Measurements from ENCODE around the gene C4orf46. TPM values are rescaled to one million over a fixed set of nuclear protein-coding genes. Genes with fewer than 3 reads are reported as not detected.

C4orf46 gene
- total RNA-seq, 1 experiment from 2014 or later: 20.4 TPM

DNA sequence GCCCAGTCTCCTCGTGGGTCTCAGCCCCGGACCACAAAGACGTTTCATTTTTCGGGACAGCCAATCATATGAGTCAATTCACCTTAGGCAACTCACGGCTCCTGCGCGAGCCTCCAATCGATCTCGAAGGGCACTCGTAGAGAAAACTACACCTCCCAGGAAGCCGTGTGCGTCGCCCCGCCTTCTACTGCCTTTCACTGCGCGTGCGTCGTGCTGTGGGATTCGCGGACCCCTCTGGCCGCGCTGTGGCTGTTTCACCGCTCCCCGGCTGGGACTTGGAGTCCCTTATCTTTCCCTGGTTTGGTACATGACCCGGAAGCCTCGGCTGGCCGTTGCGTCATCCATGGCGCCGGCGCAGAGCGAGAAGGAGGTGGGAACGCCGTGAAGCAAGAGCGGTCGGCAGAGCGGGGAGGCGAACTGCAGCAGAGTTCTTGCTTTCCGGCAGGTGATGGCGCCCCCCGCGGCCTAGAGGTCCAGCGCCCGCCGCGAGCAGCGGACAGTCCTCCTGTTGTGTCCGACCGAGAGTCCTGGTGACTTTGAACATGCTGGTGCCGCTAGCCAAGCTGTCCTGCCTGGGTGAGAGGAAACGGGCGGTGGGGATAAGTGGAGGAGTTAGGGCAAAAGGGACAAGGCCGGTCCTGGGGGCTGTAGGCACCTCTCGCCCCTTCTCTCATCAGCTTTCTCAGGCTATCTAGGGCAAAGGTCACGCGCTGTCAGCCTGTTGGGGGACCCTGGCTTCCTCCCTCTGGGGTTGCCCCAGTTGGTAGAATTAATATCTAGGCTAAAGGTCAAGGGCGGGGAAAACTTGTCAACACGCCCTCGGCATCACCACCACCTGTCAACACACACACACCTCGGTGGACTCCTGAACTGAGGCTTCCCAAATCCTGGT lies 474 bp upstream of the C4orf46 start, which contains the start of gene ETFDH (continued):
- TF ChIP-seq, protein P1, sequence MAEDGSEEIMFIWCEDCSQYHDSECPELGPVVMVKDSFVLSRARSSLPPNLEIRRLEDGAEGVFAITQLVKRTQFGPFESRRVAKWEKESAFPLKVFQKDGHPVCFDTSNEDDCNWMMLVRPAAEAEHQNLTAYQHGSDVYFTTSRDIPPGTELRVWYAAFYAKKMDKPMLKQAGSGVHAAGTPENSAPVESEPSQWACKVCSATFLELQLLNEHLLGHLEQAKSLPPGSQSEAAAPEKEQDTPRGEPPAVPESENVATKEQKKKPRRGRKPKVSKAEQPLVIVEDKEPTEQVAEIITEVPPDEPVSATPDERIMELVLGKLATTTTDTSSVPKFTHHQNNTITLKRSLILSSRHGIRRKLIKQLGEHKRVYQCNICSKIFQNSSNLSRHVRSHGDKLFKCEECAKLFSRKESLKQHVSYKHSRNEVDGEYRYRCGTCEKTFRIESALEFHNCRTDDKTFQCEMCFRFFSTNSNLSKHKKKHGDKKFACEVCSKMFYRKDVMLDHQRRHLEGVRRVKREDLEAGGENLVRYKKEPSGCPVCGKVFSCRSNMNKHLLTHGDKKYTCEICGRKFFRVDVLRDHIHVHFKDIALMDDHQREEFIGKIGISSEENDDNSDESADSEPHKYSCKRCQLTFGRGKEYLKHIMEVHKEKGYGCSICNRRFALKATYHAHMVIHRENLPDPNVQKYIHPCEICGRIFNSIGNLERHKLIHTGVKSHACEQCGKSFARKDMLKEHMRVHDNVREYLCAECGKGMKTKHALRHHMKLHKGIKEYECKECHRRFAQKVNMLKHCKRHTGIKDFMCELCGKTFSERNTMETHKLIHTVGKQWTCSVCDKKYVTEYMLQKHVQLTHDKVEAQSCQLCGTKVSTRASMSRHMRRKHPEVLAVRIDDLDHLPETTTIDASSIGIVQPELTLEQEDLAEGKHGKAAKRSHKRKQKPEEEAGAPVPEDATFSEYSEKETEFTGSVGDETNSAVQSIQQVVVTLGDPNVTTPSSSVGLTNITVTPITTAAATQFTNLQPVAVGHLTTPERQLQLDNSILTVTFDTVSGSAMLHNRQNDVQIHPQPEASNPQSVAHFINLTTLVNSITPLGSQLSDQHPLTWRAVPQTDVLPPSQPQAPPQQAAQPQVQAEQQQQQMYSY (CRISPR knock-in tag; IDR thresholded peaks at IDR 0.05): no peak
- TF ChIP-seq ZBTB21 (CRISPR knock-in tag; IDR thresholded peaks at IDR 0.05; ENCODE audit: borderline replicate concordance) (peak; percentile 90), HMGA2 (CRISPR knock-in tag; IDR thresholded peaks at IDR 0.05) (no peak), ZNF317 (CRISPR knock-in tag; IDR thresholded peaks at IDR 0.05; ENCODE audit: borderline replicate concordance, low read depth) (no peak), ZNF416 (CRISPR knock-in tag; IDR thresholded peaks at IDR 0.05) (no peak), MXD4 (CRISPR knock-in tag; IDR thresholded peaks at IDR 0.05; ENCODE audit: borderline replicate concordance) (no peak), ZNF121 (CRISPR knock-in tag; IDR thresholded peaks at IDR 0.05) (no peak), FOXK1 (CRISPR knock-in tag; IDR thresholded peaks at IDR 0.05) (peak; percentile 89), IRF2 (CRISPR knock-in tag; IDR thresholded peaks at IDR 0.05; ENCODE audit: borderline replicate concordance, low read depth) (no peak), FOXP1 (CRISPR knock-in tag; IDR thresholded peaks at IDR 0.05; ENCODE audit: borderline replicate concordance) (peak; percentile 84; the same call in 1 of the 2 replicates), ZNF423 (CRISPR knock-in tag; IDR thresholded peaks at IDR 0.05) (peak; percentile 38; the same call in 1 of the 2 replicates), SP1 (CRISPR knock-in tag; conservative IDR thresholded peaks at IDR 0.05) (peak; percentile 96), SMAD4 (CRISPR knock-in tag; IDR thresholded peaks at IDR 0.05) (no peak), OVOL2 (CRISPR knock-in tag; IDR thresholded peaks at IDR 0.05; ENCODE audit: borderline replicate concordance) (no peak), ETV6 (CRISPR knock-in tag; IDR thresholded peaks at IDR 0.05) (peak; percentile 57; the same call in 1 of the 2 replicates), RELA (CRISPR knock-in tag; IDR thresholded peaks at IDR 0.05; ENCODE audit: borderline replicate concordance) (no peak), ZNF232 (CRISPR knock-in tag; IDR thresholded peaks at IDR 0.05) (no peak), TEAD4 (CRISPR knock-in tag; IDR thresholded peaks at IDR 0.05) (0 out of 2 replicates have a peak, but pooled peaks have one; percentile 37), PRRX2 (CRISPR knock-in tag; IDR thresholded peaks at IDR 0.05) (no peak), EMX1 (CRISPR knock-in tag; IDR thresholded peaks at IDR 0.05) (no peak)
- TF ChIP-seq, protein P2, sequence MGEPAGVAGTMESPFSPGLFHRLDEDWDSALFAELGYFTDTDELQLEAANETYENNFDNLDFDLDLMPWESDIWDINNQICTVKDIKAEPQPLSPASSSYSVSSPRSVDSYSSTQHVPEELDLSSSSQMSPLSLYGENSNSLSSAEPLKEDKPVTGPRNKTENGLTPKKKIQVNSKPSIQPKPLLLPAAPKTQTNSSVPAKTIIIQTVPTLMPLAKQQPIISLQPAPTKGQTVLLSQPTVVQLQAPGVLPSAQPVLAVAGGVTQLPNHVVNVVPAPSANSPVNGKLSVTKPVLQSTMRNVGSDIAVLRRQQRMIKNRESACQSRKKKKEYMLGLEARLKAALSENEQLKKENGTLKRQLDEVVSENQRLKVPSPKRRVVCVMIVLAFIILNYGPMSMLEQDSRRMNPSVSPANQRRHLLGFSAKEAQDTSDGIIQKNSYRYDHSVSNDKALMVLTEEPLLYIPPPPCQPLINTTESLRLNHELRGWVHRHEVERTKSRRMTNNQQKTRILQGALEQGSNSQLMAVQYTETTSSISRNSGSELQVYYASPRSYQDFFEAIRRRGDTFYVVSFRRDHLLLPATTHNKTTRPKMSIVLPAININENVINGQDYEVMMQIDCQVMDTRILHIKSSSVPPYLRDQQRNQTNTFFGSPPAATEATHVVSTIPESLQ (CRISPR knock-in tag; IDR thresholded peaks at IDR 0.05): no peak
- TF ChIP-seq, protein P3, sequence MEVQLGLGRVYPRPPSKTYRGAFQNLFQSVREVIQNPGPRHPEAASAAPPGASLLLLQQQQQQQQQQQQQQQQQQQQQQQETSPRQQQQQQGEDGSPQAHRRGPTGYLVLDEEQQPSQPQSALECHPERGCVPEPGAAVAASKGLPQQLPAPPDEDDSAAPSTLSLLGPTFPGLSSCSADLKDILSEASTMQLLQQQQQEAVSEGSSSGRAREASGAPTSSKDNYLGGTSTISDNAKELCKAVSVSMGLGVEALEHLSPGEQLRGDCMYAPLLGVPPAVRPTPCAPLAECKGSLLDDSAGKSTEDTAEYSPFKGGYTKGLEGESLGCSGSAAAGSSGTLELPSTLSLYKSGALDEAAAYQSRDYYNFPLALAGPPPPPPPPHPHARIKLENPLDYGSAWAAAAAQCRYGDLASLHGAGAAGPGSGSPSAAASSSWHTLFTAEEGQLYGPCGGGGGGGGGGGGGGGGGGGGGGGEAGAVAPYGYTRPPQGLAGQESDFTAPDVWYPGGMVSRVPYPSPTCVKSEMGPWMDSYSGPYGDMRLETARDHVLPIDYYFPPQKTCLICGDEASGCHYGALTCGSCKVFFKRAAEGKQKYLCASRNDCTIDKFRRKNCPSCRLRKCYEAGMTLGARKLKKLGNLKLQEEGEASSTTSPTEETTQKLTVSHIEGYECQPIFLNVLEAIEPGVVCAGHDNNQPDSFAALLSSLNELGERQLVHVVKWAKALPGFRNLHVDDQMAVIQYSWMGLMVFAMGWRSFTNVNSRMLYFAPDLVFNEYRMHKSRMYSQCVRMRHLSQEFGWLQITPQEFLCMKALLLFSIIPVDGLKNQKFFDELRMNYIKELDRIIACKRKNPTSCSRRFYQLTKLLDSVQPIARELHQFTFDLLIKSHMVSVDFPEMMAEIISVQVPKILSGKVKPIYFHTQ (CRISPR knock-in tag; IDR thresholded peaks at IDR 0.05): no peak
- TF ChIP-seq, protein P4, sequence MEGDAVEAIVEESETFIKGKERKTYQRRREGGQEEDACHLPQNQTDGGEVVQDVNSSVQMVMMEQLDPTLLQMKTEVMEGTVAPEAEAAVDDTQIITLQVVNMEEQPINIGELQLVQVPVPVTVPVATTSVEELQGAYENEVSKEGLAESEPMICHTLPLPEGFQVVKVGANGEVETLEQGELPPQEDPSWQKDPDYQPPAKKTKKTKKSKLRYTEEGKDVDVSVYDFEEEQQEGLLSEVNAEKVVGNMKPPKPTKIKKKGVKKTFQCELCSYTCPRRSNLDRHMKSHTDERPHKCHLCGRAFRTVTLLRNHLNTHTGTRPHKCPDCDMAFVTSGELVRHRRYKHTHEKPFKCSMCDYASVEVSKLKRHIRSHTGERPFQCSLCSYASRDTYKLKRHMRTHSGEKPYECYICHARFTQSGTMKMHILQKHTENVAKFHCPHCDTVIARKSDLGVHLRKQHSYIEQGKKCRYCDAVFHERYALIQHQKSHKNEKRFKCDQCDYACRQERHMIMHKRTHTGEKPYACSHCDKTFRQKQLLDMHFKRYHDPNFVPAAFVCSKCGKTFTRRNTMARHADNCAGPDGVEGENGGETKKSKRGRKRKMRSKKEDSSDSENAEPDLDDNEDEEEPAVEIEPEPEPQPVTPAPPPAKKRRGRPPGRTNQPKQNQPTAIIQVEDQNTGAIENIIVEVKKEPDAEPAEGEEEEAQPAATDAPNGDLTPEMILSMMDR (IDR thresholded peaks at IDR 0.05): no peak
- TF ChIP-seq, protein P5, sequence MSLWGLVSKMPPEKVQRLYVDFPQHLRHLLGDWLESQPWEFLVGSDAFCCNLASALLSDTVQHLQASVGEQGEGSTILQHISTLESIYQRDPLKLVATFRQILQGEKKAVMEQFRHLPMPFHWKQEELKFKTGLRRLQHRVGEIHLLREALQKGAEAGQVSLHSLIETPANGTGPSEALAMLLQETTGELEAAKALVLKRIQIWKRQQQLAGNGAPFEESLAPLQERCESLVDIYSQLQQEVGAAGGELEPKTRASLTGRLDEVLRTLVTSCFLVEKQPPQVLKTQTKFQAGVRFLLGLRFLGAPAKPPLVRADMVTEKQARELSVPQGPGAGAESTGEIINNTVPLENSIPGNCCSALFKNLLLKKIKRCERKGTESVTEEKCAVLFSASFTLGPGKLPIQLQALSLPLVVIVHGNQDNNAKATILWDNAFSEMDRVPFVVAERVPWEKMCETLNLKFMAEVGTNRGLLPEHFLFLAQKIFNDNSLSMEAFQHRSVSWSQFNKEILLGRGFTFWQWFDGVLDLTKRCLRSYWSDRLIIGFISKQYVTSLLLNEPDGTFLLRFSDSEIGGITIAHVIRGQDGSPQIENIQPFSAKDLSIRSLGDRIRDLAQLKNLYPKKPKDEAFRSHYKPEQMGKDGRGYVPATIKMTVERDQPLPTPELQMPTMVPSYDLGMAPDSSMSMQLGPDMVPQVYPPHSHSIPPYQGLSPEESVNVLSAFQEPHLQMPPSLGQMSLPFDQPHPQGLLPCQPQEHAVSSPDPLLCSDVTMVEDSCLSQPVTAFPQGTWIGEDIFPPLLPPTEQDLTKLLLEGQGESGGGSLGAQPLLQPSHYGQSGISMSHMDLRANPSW (CRISPR knock-in tag; conservative IDR thresholded peaks at IDR 0.05; ENCODE audit: low read depth): no peak
- TF ChIP-seq, protein P6, sequence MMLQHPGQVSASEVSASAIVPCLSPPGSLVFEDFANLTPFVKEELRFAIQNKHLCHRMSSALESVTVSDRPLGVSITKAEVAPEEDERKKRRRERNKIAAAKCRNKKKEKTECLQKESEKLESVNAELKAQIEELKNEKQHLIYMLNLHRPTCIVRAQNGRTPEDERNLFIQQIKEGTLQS (CRISPR knock-in tag; conservative IDR thresholded peaks at IDR 0.05): peak; percentile 99

Measured in WTC11 (cell line).